DOHH2 (cell line): ENCODE results near the gene CFAP210.

Experiments used
- EZH2phosphoT487 ChIP-seq: fragments of 200-600 bp; sonication (generic); IDR thresholded peaks from 2 replicates; pipeline ENCODE4 v1.6.1; 2017; ENCODE audit warnings: borderline replicate concordance, mild to moderate bottlenecking, antibody characterized with exemption, low read length, moderate library complexity, mixed read lengths
- TF ChIP-seq, protein P1 (sequence below): fragments of 200-600 bp; sonication (generic); IDR thresholded peaks from one replicate; pipeline ENCODE4 v1.5.1; 2014; ENCODE audit warnings: antibody characterized with exemption, mild to moderate bottlenecking, low read depth, low read length; ENCODE audit not compliant: poor library complexity, severe bottlenecking

DNA sequence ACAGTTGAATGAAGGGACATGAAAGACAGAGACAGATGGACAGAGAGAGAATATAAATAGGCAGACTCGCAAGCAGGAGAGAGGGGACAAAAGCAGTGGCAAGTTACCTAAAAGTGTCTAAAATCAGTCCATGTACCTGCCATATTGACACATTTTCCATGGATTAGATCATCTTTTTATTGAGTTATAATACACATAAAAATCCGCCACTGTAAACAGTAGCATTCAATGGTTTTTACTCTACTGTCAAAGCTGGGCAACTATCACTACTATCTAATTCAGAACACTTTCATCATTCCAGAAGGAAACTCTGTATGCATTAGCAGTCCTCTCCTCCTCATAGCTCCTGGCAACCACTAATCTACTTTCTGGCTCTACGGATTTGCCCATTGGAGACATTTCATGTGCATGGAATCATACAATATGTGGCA is 10.1 kb downstream of the CFAP210 start:
- TF ChIP-seq, protein P1, sequence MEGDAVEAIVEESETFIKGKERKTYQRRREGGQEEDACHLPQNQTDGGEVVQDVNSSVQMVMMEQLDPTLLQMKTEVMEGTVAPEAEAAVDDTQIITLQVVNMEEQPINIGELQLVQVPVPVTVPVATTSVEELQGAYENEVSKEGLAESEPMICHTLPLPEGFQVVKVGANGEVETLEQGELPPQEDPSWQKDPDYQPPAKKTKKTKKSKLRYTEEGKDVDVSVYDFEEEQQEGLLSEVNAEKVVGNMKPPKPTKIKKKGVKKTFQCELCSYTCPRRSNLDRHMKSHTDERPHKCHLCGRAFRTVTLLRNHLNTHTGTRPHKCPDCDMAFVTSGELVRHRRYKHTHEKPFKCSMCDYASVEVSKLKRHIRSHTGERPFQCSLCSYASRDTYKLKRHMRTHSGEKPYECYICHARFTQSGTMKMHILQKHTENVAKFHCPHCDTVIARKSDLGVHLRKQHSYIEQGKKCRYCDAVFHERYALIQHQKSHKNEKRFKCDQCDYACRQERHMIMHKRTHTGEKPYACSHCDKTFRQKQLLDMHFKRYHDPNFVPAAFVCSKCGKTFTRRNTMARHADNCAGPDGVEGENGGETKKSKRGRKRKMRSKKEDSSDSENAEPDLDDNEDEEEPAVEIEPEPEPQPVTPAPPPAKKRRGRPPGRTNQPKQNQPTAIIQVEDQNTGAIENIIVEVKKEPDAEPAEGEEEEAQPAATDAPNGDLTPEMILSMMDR: no peak
- no peak for TF ChIP-seq EZH2phosphoT487
